ENCODE measurements around the gene CASKIN1. TPM values are rescaled to one million over a fixed set of nuclear protein-coding genes. Genes with fewer than 3 reads are reported as not detected.

The CASKIN1 gene
- total and polyA plus RNA-seq, 2 experiments from 2014 or later: 1.0 to 6.2 TPM

- Histone ChIP-seq H3K9me2 (ENCODE audit: insufficient read depth) (no peaks in the 10 kb centered on the region), H2AFZ (peak overlapping the region; percentile 74), H3K27me3 (ENCODE audit: insufficient read depth) (peaks cover 52% of the 10 kb centered on the region), H3K79me2 (replicated peaks; ENCODE audit: insufficient read depth) (no peaks in the 10 kb centered on the region), H3K4me2 (peak overlapping the region; percentile 81), H3K36me3 (ENCODE audit: insufficient read depth) (no peaks in the 10 kb centered on the region), H4K20me1 (replicated peaks; ENCODE audit: insufficient read depth) (no peaks in the 10 kb centered on the region), H3K4me1 (ENCODE audit: insufficient read depth) (no peaks in the 10 kb centered on the region; the same call in 1 of the 2 replicates), H3K27ac (ENCODE audit: low read depth) (no peak overlapping the region), H3K4me3 (peak overlapping the region; percentile 53), H3F3A (replicated peaks; ENCODE audit: low read depth) (no peaks in the 10 kb centered on the region)
- Mint-ChIP-seq H3K4me1 (no peaks in the 10 kb centered on the region), H3K9me3 (no peaks in the 10 kb centered on the region), H3K27me3 (ENCODE audit: insufficient read depth, low read depth, poor library complexity) (peaks cover 33% of the 10 kb centered on the region), H3K4me3 (peak overlapping the region; percentile 63), H3K36me3 (ENCODE audit: low read depth) (no peaks in the 10 kb centered on the region; the same call in 2 of the 3 replicates), H3K27ac (no peak overlapping the region)
- no peak for DNase-seq (ENCODE audit: low spot score)
- TF ChIP-seq EZH2 (IDR thresholded peaks at IDR 0.05; ENCODE audit: low read depth, unreplicated experiment): no peak
- no peak for TF ChIP-seq ZNF331 (CRISPR knock-in tag; IDR thresholded peaks at IDR 0.05; ENCODE audit: low read depth)
- TF ChIP-seq STAT1 (IDR thresholded peaks at IDR 0.05; ENCODE audit: unreplicated experiment): no peak
- no peak for TF ChIP-seq EZH2phosphoT487 (IDR thresholded peaks at IDR 0.05; ENCODE audit: unreplicated experiment)
- TF ChIP-seq ETS1 (IDR thresholded peaks at IDR 0.05): no peak
- TF ChIP-seq JUNB (IDR thresholded peaks at IDR 0.05; ENCODE audit: unreplicated experiment): no peak
- no peak for TF ChIP-seq POLR2AphosphoS5 (IDR thresholded peaks at IDR 0.05; ENCODE audit: low read depth)
- TF ChIP-seq NANOG (IDR thresholded peaks at IDR 0.05; ENCODE audit: borderline replicate concordance): no peak
- TF ChIP-seq CTCF (conservative IDR thresholded peaks at IDR 0.05; ENCODE audit: low read depth in 2 of 2): no peak
- TF ChIP-seq ZNF462 (CRISPR knock-in tag; IDR thresholded peaks at IDR 0.05): no peak
- no peak for TF ChIP-seq REST (IDR thresholded peaks at IDR 0.05; ENCODE audit: unreplicated experiment)
- no peak for TF ChIP-seq CREB1 (CRISPR knock-in tag; IDR thresholded peaks at IDR 0.05; ENCODE audit: low read depth)
- TF ChIP-seq ZNF114 (CRISPR knock-in tag; IDR thresholded peaks at IDR 0.05): no peak
- peak; percentile 4; the same call in 2 of the 3 replicates for ATAC-seq
Measured at GRCh38 chr16:2196981-2197511, 641 bp upstream of the CASKIN1 start.

Data from GM23338 (cell line).